Measurements from ENCODE around the gene ETV1.

- TF ChIP-seq CTCF (IDR thresholded peaks at IDR 0.05; ENCODE audit: low read depth, low read length, poor library complexity, severe bottlenecking) (no peak), EZH2phosphoT487 (IDR thresholded peaks at IDR 0.05; ENCODE audit: borderline replicate concordance, low read length) (no peak)
These were observed 41.3 kb downstream of the ETV1 start for GRCh38 chr7:13948019-13948801.
